ENCODE data around the gene MEF2B.

Gene MEF2B

GRCh38 chr19:19186742-19187141 lies 16.7 kb upstream of the MEF2B start:
- H3K27ac ChIP-seq (ENCODE audit: extremely low read depth, low read depth, low read length), result no peak overlapping the region
- H3K4me1 ChIP-seq (ENCODE audit: control insufficient read depth, insufficient read depth, low read length), result no peaks in the 10 kb centered on the region
- POLR2A ChIA-PET, result no interaction called here
- H3K36me3 ChIP-seq (ENCODE audit: control insufficient read depth in 2 of 2, insufficient read depth in 1 of 2, low read length in 2 of 2), result peaks cover 4 to 25% of the 10 kb centered on the region in 2 experiments; a peak in 2 of 3 replicates
- TF ChIP-seq AEBP2 (tag by site-specific recombination; IDR thresholded peaks at IDR 0.05; ENCODE audit: borderline replicate concordance) (no peak), ZNF138 (tag by site-specific recombination; IDR thresholded peaks at IDR 0.05; ENCODE audit: borderline replicate concordance) (no peak), IKZF3 (tag by site-specific recombination; IDR thresholded peaks at IDR 0.05) (no peak), ZNF677 (tag by site-specific recombination; IDR thresholded peaks at IDR 0.05) (no peak)
- no peaks in the 10 kb centered on the region for H3K9me3 ChIP-seq (ENCODE audit: control insufficient read depth, insufficient read depth, low read depth, low read length)
- CTCF ChIA-PET, result interaction anchor here (1.0 to 2.7 kb wide), 3 partner anchors 13 to 156 kb away, joined by 7 to 9 read pairs (median 8); no protein-coding TSS in a partner anchor
- H3K4me3 ChIP-seq (ENCODE audit: low read depth, low read length), result no peak overlapping the region

DNA sequence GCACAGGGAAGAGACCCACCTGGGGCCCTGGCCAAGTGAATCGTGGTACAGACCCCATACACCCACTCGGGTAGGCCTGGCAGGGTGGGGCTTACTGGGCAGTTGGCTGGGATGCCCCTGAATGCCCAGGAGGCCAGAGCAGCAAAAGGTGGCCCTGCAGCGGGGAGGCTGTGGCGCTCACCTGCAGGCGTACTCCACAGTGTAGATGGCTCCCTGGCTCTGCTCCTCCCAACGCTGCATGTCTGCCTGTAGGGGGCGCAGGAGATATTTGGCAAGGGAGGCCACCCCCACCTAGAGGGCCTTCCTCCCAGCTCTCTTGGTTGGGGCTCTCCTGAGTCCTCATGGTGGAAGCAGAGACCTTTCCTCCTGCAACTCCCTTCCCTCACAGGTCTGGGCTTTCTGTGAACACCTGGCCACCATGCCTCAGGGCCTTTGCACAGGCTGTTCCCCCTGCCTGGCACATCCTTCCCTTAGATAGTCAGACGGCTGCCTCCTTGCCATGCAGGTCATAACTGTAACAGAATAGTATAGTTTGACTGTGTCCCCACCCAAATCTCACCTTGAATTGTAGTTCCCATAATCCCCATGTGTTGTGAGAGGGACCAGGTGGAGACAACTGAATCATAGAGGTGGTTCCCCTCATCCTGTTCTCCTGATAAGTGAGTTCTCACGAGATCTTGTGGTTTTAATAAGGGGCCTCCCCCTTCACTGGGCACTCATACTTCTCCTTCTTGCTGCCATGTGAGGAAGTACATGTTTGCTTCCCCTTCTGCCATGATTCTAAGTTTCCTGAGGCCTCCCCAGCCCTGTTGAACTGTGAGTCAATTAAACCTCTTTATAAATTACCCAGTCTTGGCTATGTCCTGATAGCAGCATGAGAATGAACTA lies 16.0 kb upstream of the MEF2B start:
- TF ChIP-seq HOXD13 (CRISPR knock-in tag; IDR thresholded peaks at IDR 0.05; ENCODE audit: borderline replicate concordance) (no peak), FEZF1 (tag by site-specific recombination; IDR thresholded peaks at IDR 0.05) (no peak), ZNF114 (tag by site-specific recombination; IDR thresholded peaks at IDR 0.05) (no peak), MZF1 (tag by site-specific recombination; IDR thresholded peaks at IDR 0.05; ENCODE audit: borderline replicate concordance) (peak; percentile 15; the same call in 1 of the 2 replicates), ZNF654 (tag by site-specific recombination; IDR thresholded peaks at IDR 0.05; ENCODE audit: low read depth) (peak; percentile 44), KLF10 (tag by site-specific recombination; IDR thresholded peaks at IDR 0.05) (no peak), ZNF623 (tag by site-specific recombination; IDR thresholded peaks at IDR 0.05) (peak; percentile 97), ZNF19 (tag by site-specific recombination; IDR thresholded peaks at IDR 0.05; ENCODE audit: low read depth) (no peak), ZNF157 (tag by site-specific recombination; IDR thresholded peaks at IDR 0.05) (no peak), ZNF211 (tag by site-specific recombination; IDR thresholded peaks at IDR 0.05; ENCODE audit: low read depth) (no peak), ZNF677 (tag by site-specific recombination; IDR thresholded peaks at IDR 0.05) (no peak), ZNF707 (tag by site-specific recombination; IDR thresholded peaks at IDR 0.05) (no peak), WT1 (tag by site-specific recombination; IDR thresholded peaks at IDR 0.05) (no peak), ZNF514 (tag by site-specific recombination; IDR thresholded peaks at IDR 0.05) (no peak), ZNF155 (tag by site-specific recombination; IDR thresholded peaks at IDR 0.05) (no peak), ZSCAN5A (tag by site-specific recombination; IDR thresholded peaks at IDR 0.05) (peak; percentile 60; the same call in 1 of the 2 replicates), ZNF792 (tag by site-specific recombination; IDR thresholded peaks at IDR 0.05) (no peak)
- TF ChIP-seq, protein P1, sequence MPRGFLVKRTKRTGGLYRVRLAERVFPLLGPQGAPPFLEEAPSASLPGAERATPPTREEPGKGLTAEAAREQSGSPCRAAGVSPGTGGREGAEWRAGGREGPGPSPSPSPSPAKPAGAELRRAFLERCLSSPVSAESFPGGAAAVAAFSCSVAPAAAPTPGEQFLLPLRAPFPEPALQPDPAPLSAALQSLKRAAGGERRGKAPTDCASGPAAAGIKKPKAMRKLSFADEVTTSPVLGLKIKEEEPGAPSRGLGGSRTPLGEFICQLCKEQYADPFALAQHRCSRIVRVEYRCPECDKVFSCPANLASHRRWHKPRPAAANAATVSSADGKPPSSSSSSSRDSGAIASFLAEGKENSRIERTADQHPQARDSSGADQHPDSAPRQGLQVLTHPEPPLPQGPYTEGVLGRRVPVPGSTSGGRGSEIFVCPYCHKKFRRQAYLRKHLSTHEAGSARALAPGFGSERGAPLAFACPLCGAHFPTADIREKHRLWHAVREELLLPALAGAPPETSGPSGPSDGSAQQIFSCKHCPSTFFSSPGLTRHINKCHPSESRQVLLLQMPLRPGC (tag by site-specific recombination; IDR thresholded peaks at IDR 0.05), result no peak
- TF ChIP-seq, protein P2, sequence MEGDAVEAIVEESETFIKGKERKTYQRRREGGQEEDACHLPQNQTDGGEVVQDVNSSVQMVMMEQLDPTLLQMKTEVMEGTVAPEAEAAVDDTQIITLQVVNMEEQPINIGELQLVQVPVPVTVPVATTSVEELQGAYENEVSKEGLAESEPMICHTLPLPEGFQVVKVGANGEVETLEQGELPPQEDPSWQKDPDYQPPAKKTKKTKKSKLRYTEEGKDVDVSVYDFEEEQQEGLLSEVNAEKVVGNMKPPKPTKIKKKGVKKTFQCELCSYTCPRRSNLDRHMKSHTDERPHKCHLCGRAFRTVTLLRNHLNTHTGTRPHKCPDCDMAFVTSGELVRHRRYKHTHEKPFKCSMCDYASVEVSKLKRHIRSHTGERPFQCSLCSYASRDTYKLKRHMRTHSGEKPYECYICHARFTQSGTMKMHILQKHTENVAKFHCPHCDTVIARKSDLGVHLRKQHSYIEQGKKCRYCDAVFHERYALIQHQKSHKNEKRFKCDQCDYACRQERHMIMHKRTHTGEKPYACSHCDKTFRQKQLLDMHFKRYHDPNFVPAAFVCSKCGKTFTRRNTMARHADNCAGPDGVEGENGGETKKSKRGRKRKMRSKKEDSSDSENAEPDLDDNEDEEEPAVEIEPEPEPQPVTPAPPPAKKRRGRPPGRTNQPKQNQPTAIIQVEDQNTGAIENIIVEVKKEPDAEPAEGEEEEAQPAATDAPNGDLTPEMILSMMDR (tag by site-specific recombination; IDR thresholded peaks at IDR 0.05), result peak; percentile 44
- no peaks in the 10 kb centered on the region for H3K9me3 ChIP-seq (ENCODE audit: control insufficient read depth, insufficient read depth, low read depth, low read length)
- H3K4me3 ChIP-seq (ENCODE audit: low read depth, low read length), result no peak overlapping the region
- H3K4me1 ChIP-seq (ENCODE audit: control insufficient read depth, insufficient read depth, low read length), result no peaks in the 10 kb centered on the region
- CTCF ChIA-PET, result interaction anchor here (0.5 to 2.7 kb wide), 7 partner anchors 12 to 768 kb away, joined by 3 to 9 read pairs (median 4); no protein-coding TSS in a partner anchor
- POLR2A ChIA-PET, result interaction anchor here (0.6 to 1.0 kb wide), 2 partner anchors 16 to 113 kb away, joined by 3 to 4 read pairs; partner anchors contain the start of gene MEF2B
- no peak overlapping the region for H3K27ac ChIP-seq (ENCODE audit: extremely low read depth, low read depth, low read length)
- peaks cover 4 to 30% of the 10 kb centered on the region in 2 experiments; a peak in 2 of 3 replicates for H3K36me3 ChIP-seq (ENCODE audit: control insufficient read depth in 2 of 2, insufficient read depth in 1 of 2, low read length in 2 of 2)

All from HEK293 (cell line).